CD4-positive, alpha-beta T cell treated with Interleukin-17A for 4 hours (primary cell): ENCODE results near the gene TEF.

Experiments
- DNase-seq: peaks from one replicate; pipeline ENCODE4 v3.0.0-alpha.2; 2020; ENCODE audit warnings: mixed read lengths

TEF gene, protein sequence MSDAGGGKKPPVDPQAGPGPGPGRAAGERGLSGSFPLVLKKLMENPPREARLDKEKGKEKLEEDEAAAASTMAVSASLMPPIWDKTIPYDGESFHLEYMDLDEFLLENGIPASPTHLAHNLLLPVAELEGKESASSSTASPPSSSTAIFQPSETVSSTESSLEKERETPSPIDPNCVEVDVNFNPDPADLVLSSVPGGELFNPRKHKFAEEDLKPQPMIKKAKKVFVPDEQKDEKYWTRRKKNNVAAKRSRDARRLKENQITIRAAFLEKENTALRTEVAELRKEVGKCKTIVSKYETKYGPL

DNA sequence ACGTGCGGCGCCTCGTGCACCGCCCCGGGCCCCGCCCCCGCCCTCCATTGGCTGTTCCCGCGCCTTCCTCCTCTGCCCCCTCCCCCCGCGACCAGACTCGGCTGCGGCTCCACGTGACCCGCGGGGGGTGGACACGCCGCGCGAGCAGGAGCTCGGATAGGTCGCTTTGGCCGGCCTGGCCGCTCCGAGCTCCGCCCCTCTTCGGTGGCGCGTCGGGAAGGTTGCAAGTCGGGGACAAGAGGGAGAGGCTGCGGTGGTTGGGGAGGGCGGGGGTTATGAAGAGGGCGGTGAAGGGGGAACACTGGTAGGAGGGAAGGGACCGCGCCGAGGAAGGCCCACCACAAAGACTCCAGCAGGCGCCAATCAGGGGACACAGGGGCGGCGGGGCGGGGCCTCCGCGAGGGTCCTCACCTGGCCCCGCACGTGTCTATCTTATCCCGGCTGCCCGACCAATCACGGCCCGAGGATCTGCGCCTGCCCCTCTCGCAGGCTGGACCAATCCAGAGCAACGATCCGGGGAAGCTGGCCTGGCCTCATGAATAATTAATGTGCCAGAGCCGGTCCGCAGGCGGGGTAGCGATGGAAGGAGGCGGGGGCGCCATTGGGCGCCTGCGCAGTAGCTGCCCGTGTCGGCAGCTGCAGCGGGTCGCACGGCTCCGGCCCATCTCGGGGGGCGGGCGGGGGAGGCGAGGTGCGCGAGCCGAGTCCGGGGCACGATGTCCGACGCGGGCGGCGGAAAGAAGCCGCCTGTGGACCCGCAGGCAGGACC lies at the start of gene TEF:
Gene TEF, plus strand, starts transcription at position 614 of the 769 bp plus-strand sequence. Its CDS starts 103 bp downstream, at position 717.
- peak; percentile 99 for DNase-seq

DNA sequence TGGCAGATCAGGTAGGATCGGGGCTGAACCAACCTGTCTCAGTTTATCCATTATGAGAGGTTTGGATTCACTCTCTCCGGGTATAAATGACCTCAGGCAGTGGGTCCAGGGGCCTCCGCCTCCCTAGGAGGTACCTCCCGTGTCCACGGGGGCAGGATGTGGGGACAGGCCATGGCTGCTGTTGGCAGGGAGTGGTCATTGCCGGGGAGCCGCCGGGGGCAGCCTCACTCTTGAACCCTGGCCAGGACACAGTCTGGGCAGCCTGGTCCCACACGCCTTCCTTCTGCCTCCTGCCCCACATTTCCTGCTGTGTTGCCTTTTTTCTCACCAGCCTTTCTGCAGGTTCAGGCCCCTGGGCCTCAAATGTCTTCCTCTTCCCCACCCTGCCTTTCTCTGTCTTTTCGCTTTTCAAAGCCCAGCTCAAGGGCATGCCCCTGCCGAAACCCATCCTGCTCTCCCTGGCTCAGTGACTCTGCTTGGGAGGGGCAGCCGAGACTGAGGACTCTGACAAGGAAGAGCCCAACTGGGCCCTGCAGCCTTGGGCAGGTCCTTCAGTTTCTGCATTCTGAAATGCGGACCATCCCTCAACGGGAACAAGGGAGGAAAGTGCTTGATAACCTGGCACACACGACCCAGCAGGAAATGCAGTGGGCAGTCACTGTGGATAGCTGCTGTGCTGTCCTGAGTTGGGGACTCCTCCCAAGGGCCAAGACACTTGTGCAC lies 49.4 kb upstream of the TEF start:
- no peak for DNase-seq

DNA sequence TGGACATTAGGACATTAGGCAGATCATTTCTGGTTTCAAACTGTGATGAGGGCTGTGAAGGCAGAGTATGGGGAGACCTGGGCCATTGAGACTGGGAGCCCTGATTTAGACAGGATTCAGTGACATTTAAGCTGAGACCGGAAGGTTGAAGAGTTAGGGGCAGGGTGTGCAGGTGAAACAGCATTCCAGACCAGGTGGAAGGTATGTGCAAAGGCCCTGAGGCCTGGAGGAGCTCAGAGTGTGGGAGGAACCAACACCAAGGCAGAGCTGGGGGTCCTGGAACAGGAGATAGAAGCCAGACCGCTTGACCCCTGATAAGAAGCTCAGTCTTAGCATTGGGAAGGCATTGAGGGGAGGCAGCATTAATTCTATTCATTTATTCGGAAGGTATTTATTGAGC lies 47.9 kb upstream of the TEF start:
- no peak for DNase-seq

DNA sequence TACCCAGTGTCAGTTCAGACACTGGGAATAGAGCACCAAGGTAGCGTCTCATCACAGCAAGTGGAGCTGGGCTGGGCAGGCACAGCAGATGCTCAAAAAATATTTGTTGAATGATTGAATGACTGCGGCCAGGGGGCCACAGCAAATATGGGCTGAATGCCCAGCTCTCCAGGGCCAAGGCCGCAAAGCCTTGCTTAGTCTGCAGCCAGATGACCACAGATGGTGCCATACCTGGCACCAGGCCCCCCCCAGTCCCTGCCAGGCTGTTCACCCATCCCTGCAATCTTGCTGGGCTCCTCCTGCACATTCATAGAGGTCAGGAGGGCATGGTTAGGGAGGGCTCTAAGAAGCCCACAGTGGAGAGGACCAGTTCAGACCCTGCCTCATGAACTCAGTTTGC lies 47.5 kb upstream of the TEF start:
- DNase-seq = no peak

DNA sequence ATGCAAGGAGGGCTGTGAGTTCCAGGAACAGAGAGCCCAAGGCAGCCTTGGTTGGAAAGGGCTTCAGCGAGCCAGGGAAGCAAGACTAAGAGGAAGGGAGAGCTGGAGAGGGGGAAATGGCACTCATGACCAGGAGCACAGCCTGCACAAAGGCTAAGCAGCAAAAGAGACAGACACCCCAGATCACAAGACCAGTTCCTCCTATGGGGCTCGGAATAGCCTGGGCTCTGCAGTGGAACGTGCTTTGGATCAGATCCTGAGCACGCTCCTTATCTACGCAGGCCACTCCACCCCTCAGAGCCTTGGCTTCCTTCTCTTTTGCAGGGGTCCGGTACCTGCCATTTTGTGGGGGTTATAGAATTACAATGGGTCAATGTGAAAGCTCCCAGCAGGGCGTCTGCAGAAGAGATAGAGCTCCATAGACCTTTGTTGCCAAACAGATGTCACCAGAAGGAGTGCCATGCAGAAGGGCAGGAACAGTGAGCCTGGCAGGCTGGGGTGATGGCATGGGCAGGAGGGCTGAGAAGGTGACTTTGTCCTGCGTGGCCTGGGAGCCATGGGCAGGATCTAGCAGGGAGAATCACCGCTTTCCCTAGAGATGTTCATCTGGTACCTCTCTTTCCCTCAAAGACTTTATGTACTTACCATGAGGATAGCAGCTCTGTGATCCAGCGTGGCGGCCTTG lies 46.6 kb upstream of the TEF start:
- no peak for DNase-seq

DNA sequence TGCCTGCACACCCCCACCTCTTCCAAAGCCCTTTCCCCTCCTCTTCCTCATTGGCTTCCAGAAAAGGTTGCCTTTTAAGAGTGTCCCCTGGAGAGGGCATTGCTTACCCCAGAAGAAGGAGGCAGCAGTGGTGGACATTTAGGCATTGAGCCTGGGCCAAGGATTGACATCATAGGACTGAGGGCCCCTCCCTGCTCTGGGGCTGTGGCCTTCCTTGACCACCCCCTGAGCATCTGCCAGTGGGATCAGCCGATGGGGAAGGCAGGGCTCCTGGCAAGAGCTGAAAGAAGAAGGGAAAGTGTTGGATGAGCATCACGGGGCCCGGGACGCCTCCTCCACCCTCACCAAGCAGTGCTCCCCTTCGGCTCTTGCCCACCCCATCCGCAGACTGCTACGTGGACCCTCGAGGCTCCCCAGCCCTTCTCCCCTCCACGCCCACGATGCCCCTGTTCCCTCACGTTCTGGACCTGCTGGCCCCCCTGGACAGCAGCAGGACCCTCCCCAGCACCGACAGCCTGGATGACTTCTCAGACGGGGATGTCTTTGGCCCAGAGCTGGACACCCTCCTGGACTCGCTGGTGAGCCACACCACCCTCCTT lies 43.0 kb upstream of the TEF start:
- no peak for DNase-seq

DNA sequence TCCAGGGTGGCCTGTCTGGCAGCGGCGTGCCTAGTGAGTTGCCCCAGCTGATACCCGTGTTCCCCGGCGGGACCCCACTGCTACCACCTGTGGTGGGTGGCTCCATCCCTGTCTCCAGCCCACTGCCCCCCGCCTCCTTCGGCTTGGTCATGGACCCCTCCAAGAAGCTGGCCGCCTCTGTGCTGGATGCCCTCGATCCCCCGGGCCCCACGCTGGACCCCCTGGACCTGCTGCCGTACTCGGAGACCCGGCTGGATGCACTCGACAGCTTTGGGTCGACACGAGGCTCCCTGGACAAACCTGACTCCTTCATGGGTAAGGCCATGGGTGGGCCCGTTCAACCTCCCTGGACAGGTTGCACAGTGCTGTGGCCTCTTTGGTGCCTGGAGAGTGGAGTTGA lies 41.9 kb upstream of the TEF start:
- DNase-seq = no peak

DNA sequence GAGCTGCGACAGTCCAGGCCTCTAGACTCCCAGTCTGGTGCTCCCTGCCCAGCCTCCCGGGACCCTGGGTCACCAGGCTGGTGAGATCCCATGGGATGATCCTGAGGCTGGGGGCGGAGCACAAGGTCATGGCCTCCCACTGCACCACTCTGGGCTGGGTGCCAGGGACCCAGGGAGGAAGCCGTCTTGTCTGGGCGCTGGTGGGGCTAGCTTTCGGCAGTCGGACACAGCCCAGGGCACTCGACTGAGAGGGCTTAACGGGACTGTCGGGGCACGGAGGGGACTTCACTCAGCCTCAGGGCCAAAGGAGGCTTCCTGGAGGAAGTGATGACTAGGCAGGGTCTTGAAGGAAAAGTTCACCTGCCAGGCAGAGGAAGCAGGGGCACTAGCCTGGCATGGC lies 41.4 kb upstream of the TEF start:
- no peak for DNase-seq

DNA sequence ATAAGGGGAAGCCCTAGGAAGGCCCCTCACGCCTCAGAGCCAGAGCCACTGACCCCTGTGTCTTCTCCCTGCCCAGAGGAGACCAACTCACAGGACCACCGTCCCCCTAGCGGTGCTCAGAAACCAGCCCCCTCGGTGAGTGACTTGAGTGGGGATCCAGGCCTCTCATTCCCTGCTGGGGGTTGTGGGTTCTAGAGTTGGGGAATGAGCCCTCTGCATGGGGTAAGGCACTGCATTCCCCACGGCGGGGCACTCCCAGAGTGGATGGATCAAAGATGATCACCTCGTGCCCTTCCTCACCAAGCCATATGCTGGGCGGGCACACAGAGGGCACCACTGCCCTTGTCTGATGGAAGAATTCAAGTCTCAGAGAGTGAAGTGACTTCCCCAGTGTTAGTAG lies 40.7 kb upstream of the TEF start:
- DNase-seq = no peak

DNA sequence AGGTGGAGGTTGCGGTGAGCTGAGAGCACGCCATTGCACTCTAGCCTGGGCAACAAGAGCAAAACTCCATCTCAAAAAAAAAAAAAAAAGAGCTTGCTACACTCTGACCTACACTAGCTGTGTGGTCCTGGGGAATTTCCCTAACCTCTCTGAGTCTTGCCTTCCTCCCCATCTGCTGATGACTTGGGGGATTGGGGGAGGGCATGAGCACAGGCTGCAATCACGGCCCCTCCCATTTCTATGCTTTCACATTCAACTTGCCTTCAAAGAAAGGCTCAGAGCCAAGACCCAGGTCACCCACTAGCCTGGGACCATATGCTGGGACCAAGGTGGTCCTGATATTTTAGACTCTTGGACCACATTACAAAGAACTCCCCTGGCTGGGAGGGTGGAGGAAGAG lies 39.8 kb upstream of the TEF start:
- DNase-seq = no peak

DNA sequence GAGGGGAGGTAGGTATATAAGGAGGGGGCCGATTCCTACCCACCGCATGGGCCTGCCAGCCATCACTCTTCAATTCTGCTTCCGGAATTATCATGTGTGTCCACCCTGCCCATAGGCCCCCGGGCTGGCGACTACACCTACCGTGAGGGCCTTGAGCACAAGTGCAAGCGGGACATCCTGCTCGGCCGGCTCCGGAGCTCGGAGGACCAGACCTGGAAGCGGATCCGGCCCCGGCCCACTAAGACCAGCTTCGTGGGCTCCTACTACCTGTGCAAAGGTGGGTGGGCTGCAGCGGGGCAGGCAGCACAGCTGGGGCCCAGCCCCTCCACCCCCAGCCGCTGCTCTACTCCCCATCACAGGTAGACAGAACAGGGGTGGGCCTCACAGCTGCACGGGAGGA lies 38.4 kb upstream of the TEF start:
- no peak for DNase-seq

DNA sequence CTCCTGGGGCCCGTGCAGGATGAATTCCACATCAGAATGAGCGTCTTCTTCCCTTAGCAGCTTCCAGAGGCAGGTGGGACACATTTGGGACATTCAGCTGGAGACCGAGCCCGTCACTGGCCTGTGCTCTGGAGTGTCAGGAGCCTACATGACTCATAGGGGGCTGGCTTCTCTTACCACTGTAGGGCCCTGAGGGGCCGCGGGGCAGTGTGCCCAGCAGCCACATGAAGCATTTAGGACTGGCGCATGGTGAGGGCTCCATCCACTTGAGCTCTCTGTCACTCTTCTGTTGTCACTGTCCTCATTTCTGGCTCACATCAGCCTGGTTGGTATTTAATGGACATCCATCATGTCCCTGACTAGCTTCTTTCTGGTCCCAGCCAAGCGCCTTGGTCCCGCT lies 38.0 kb upstream of the TEF start:
- no peak for DNase-seq

DNA sequence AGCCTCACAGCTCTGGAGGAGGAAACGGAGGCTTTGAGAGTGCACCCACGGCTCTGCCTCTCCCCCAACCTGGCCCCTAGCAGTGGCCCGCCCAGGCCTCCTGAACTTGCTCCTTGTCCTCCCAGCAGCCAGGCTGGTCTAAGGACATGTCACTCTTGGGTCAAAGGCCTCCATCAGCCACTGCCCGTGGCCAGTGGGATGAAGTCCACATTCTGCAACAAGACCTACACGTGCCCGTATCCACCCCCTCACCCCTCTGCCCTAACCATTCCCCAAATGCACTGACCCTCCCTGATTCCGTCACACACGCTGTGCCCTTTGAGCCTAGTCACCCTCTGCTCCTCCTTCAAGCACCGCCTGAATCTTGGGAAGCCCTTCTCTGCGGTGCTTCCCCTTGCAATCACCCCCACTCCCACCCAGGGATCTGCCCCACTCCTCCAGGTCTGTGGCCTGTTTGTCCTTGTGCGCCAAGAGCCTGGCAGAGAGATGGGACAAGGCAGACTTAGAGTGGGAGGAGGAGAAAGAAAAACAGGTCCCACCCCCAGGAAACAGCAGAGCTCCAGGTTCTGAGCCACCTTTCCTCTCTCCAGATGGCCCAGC lies 37.5 kb upstream of the TEF start:
- no peak for DNase-seq

DNA sequence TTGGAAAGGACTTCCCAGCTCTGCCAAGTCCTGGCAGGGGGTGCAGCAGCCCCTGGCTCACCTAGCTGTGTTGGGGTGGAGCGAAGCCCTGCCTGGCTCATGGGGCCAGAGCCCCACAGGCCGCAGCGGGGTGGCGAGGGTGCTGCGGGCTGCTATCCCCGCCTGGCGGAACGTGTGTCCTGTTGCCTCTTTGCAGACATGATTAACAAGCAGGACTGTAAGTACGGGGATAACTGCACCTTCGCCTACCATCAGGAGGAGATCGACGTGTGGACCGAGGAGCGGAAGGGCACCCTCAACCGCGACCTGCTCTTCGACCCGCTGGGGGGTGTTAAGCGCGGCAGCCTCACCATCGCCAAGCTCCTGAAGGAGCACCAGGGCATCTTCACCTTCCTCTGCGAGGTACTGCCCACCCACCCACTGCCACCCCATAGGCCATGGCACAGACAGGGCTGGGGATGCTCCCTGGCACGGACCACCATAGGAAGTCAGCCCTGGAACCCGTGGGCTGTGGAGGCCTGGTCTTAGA lies 35.9 kb upstream of the TEF start:
- no peak for DNase-seq

DNA sequence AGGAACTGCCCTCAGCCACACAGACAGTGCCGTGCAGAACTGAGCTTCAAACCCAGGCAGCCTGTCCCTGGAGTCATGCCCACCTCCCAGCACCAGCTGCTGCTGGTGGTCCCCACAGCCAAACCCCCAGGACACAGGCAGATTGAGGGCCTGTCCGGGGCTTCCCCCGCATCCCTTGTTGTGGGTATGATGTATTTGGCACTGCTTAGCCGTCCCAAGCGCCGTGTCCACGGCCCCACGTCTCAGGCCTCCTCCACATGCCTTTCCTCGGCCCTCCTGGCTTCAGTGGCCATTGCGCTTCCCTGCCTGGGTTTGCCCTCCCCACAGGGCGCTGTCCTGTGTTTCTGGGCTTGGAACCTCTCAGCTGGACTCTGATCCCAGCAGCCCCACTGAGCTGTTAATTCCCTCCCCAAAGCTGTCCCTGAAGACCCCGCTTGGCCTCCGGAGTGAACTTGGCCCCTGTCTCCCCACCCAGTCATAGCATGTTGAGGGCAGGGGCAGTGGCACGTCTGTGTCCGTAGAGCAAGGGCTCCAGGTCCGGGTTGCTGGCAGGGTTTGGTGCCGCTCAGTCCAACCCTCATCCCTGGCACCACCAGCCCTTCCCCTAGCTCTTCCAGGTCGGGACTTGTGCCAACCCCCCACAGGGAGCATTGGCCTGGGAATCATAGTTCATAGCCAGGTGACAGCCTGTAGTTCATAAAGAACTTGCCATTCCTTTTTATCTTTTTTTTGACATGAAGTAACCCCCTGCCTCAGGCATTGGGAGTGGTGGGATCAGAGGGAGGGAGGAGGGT lies 34.5 kb upstream of the TEF start:
- no peak for DNase-seq

DNA sequence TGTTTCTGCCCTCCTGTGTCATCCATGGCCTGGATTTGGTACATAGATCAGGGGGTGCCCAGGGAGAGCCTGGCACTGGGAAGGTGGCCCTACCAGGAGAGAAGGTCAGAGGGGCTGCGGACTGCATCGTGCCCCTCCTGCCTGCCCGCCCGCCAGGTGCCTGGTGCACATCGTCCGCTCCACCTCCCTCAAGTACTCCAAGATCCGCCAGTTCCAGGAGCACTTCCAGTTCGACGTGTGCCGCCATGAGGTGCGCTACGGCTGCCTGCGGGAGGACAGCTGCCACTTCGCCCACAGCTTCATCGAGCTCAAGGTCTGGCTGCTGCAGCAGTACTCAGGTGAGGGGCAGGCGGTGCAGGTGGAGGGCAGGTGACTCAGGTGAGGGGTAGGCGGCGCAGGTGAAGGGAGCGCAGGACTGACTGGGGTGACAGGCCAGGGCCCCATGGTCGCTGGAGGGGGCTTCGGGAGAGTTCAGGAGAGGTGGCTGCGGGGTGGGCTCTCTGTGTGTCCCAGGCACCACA lies 32.7 kb upstream of the TEF start:
- DNase-seq = no peak

DNA sequence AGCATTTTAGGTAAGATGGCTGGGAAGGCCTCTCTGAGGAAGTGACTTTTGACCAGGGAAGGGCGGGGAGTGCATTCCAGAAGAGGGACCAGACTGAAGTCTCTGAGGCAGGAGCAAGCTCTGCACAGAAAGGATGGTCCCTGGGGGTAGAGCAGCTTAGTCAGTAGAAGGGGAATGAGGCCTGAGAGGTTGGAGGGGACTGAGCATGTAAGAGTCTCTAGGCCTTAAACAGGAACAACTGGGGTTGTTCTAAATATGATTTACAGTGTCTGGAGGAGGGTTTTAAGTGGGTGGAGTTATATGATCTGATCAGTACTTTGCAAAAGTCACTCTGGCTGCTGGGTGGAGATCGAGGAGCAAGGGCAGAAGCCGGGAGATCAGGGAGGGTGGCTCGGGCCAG lies 31.7 kb upstream of the TEF start:
- DNase-seq = no peak

DNA sequence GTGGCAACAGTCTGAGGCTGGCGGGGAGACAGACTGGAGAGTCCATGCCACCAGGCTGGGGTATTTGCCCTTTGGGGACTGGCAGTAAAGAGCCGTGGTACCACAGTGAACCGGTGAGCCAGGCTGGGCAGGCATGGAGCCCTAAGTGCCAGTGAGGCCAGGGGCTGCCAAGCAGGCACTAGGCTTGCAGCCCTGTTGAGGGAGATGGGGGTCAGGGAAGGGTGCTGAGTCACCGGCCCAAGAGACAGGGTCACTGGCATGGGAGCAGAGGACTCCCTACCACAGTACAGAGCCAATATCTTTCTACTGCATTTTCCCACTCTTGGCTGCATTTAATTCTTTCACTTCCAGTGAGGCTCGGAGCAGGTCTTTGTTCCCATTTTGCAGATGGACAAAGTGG lies 30.7 kb upstream of the TEF start:
- DNase-seq = no peak

DNA sequence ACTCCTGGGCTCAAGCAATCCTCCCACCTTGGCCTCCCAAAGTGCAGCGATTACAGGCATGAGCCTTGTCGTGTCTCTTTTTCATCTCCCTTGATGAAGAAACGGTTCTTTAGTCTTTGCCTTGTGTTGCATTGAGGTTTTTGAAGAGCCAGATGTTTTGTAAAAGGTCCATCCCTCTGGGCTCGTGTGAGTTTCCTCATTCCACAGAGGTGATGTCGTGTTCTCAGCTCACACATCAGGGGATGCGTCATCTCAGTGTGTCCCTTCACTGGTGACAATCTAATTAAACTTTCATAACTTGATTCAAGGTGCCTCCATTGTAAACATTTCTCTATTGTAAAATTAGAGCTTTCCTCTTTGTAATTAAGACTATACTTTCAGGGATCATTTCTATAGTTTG lies 29.7 kb upstream of the TEF start:
- no peak for DNase-seq

DNA sequence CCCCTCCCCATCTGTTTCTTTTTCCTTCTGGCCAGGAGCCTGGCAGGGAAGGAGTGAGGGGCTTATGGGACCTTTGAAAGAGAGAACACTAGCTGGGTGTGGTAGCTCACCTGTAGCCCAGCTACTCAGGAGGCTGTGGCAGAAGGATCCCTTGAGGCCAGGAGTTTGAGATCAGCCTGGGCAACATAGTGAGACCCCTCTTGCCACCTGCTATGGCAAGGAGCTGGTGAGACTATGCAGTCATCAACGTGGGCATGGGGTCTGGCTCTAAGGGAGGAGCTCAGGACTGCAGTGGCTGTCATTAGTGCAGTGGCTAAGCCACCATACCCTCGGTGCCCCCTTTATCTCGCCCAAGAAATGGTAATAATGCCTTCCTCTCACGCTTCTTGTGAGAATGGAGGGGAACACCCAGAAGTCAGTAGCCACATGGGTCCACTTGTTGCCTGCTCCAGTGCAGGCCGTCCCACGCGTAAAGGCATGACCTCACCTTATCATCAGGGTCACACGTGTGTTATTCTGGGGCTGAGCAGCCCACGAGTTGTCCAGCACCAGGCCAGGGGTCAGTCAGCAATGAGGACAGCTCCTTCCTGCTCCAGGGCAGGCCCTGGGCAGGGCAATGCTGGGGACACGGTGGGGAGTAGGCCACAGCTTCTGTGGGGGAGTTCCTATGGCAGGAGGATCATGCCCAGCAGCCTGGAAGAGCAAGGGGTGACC lies 27.7 kb upstream of the TEF start:
- DNase-seq = no peak
